HCT116 (cell line): ENCODE data around the gene DOCK9. TPM values are rescaled to one million over a fixed set of nuclear protein-coding genes. Genes with fewer than 3 reads are reported as not detected.

Source experiments
- ATAC-seq: fragments of 200-7000 bp; cut with Tn5 transposase; 2 replicates; pipeline ENCODE4 v1.9.1; 2020; ENCODE audit warnings: mild to moderate bottlenecking, moderate library complexity
- BruUV-seq: library from RNA; stranded (reverse); fragments of 400-500 nt; replicated peaks from 2 replicates; lab custom pipeline; 2021; lab: Mats Ljungman, UMichigan
- CTCF ChIA-PET: fragments of 300-600 bp; sonication (Branson Sonifier 250); formaldehyde crosslinking; loops from one replicate; lab custom pipeline; 2021; ENCODE audit warnings: antibody characterized with exemption; lab: Charles Lee
- POLR2A ChIA-PET: fragments of 300-600, 350-600 bp; sonication (Branson Sonifier 250); formaldehyde crosslinking; loops from one replicate; lab custom pipeline; 2021; ENCODE audit warnings: antibody characterized with exemption; lab: Charles Lee
- RAD21 ChIA-PET, 2 experiments: fragments of 300-600 bp; sonication (Branson Sonifier 250); formaldehyde crosslinking; loops; one replicate each; lab custom pipeline; 2023; ENCODE audit warnings: low total read pairs in 2 of 2; ENCODE audit not compliant: uncharacterized antibody in 2 of 2, unreplicated experiment in 2 of 2, low non-redundant PET in 1 of 2; lab: Charles Lee
- DNase-seq: peaks from one replicate; pipeline ENCODE4 v3.0.0-alpha.2; 2010; ENCODE audit warnings: low read depth, low spot score
- H2AFZ ChIP-seq: fragments of 200-600 bp; shearing (Covaris generic), sonication (generic); 2 replicates; pipeline ENCODE4 v1.6.1; 2017; ENCODE audit warnings: low read depth, mixed run types, mixed read lengths, antibody characterized with exemption, low read length; ENCODE audit not compliant: poor library complexity, severe bottlenecking
- H3K27ac ChIP-seq: 2 replicates; pipeline ENCODE4 v1.5.1; 2012; ENCODE audit warnings: low read depth, low read length
- H3K27me3 ChIP-seq: fragments of 200-600 bp; sonication (generic); 2 replicates; pipeline ENCODE4 v1.6.1; 2016; ENCODE audit warnings: mixed run types, low read length, mixed read lengths; ENCODE audit not compliant: insufficient read depth
- H3K36me3 ChIP-seq, 2 experiments: fragments of 200-500 bp in 1 of 2; fragments of 200-600 bp in 1 of 2; sonication (Bioruptor generic) in 1 of 2; sonication (generic) in 1 of 2; 2 replicates each; pipeline versions ENCODE4 v1.5.1 to v1.6.1; 2014 to 2016; ENCODE audit warnings: low read length in 2 of 2, inconsistent platforms in 1 of 2, mixed read lengths in 1 of 2, mixed run types in 1 of 2; ENCODE audit not compliant: insufficient read depth in 2 of 2, control insufficient read depth in 1 of 2
- H3K4me1 ChIP-seq, 2 experiments: fragments of 200-600 bp in 1 of 2; sonication (generic) in 1 of 2; 2 replicates each; pipeline versions ENCODE4 v1.5.1 to v1.6.1; 2012 to 2017; ENCODE audit warnings: low read length in 2 of 2, inconsistent platforms in 1 of 2, mild to moderate bottlenecking in 1 of 2, mixed read lengths in 1 of 2, mixed run types in 1 of 2, moderate library complexity in 1 of 2; ENCODE audit not compliant: insufficient read depth in 2 of 2, control insufficient read depth in 1 of 2
- H3K4me2 ChIP-seq: fragments of 200-600 bp; sonication (generic); 2 replicates; pipeline ENCODE4 v1.6.1; 2017; ENCODE audit warnings: mixed run types, low read length, mixed read lengths
- H3K4me3 ChIP-seq, 2 experiments: fragments of 200-600 bp in 1 of 2; sonication (generic) in 1 of 2; replicated peaks in 1 of 2; 2 replicates each; pipeline ENCODE4 v1.5.1; 2011 to 2016; ENCODE audit warnings: low read length in 2 of 2, control low read depth in 1 of 2, low read depth in 1 of 2, mild to moderate bottlenecking in 1 of 2, mixed read lengths in 1 of 2, mixed run types in 1 of 2
- H3K79me2 ChIP-seq: fragments of 200-600 bp; sonication (generic); 2 replicates; pipeline ENCODE4 v1.6.1; 2017; ENCODE audit warnings: mild to moderate bottlenecking, mixed run types, low read length, moderate library complexity, mixed read lengths; ENCODE audit not compliant: insufficient read depth
- H3K9ac ChIP-seq: fragments of 200-600 bp; sonication (generic); 2 replicates; pipeline ENCODE4 v1.6.1; 2016; ENCODE audit warnings: low read length, mixed read lengths
- H3K9me2 ChIP-seq: fragments of 200-600 bp; sonication (generic), shearing (Covaris generic); 2 replicates; pipeline ENCODE4 v1.6.1; 2017; ENCODE audit warnings: mixed run types, mild to moderate bottlenecking, moderate library complexity; ENCODE audit not compliant: insufficient read depth
- H3K9me3 ChIP-seq, 2 experiments: fragments of 200-500 bp in 1 of 2; fragments of 200-600 bp in 1 of 2; sonication (Bioruptor generic) in 1 of 2; sonication (generic) in 1 of 2; 2 replicates each; pipeline ENCODE4 v1.6.1; 2014 to 2017; ENCODE audit warnings: low read length in 2 of 2, mixed read lengths in 2 of 2, inconsistent platforms in 1 of 2, low read depth in 1 of 2, mild to moderate bottlenecking in 1 of 2, mixed run types in 1 of 2, moderate library complexity in 1 of 2; ENCODE audit not compliant: control insufficient read depth in 1 of 2, insufficient read depth in 1 of 2
- H4K20me1 ChIP-seq: fragments of 200-600 bp; sonication (generic), shearing (Covaris generic); 2 replicates; pipeline ENCODE4 v1.6.1; 2017; ENCODE audit warnings: mixed run types, mild to moderate bottlenecking, moderate library complexity; ENCODE audit not compliant: insufficient read depth
- CTCF ChIP-seq, 3 experiments: fragments of 200-600 bp in 1 of 3; sonication (generic) in 1 of 3; IDR thresholded peaks in 2 of 3; conservative IDR thresholded peaks in 1 of 3; 2 replicates each; pipeline ENCODE4 v1.5.1; 2012 to 2017; ENCODE audit warnings: low read depth in 2 of 3, low read length in 2 of 3, antibody characterized with exemption in 1 of 3, borderline replicate concordance in 1 of 3, control low read depth in 1 of 3, mild to moderate bottlenecking in 1 of 3, mixed read lengths in 1 of 3, mixed run types in 1 of 3, moderate library complexity in 1 of 3; ENCODE audit not compliant: insufficient read depth in 1 of 3
- EGR1 ChIP-seq: IDR thresholded peaks from 2 replicates; pipeline ENCODE4 v1.6.1; 2012; ENCODE audit warnings: low read depth
- ELF1 ChIP-seq: IDR thresholded peaks from 2 replicates; pipeline ENCODE4 v1.6.1; 2012; ENCODE audit warnings: low read depth, borderline replicate concordance
- EZH2 ChIP-seq: fragments of 200-600 bp; sonication (generic); IDR thresholded peaks from 2 replicates; pipeline ENCODE4 v1.6.1; 2017; ENCODE audit warnings: antibody characterized with exemption, mixed run types
- FOSL1 ChIP-seq: IDR thresholded peaks from 2 replicates; pipeline ENCODE4 v1.6.1; 2012; ENCODE audit warnings: low read depth
- POLR2AphosphoS5 ChIP-seq: IDR thresholded peaks from 2 replicates; pipeline ENCODE4 v1.6.1; 2011; ENCODE audit warnings: mild to moderate bottlenecking, low read depth, low read length, moderate library complexity
- RAD21 ChIP-seq: IDR thresholded peaks from 2 replicates; pipeline ENCODE4 v1.6.1; 2012; ENCODE audit warnings: low read depth, mild to moderate bottlenecking
- REST ChIP-seq: IDR thresholded peaks from 2 replicates; pipeline ENCODE4 v1.6.1; 2012; ENCODE audit warnings: low read depth
- SP1 ChIP-seq: IDR thresholded peaks from 2 replicates; pipeline ENCODE4 v1.6.1; 2012; ENCODE audit warnings: low read depth
- ZBTB33 ChIP-seq: IDR thresholded peaks from 2 replicates; pipeline ENCODE4 v1.6.1; 2011; ENCODE audit warnings: mild to moderate bottlenecking, low read length, moderate library complexity; ENCODE audit not compliant: insufficient replicate concordance; ENCODE audit errors: extremely low read depth
- ZNF274 ChIP-seq: fragments of 200-500 bp; sonication (Bioruptor generic); IDR thresholded peaks from 2 replicates; pipeline ENCODE4 v1.6.1; 2014; ENCODE audit warnings: mild to moderate bottlenecking, low read depth, low read length, inconsistent platforms
- intact Hi-C: fragments of 100-400 bp; cut with micrococcal nuclease; formaldehyde crosslinking; loops from 2 replicates; pipeline ENCODE4 v1.10.0; 2022
- total RNA-seq: library from RNA; stranded (reverse); gene quantifications from one replicate; pipeline ENCODE4 v1.2.1, GENCODE V29; 2021; ENCODE audit not compliant: unreplicated experiment

The DOCK9 gene
- total RNA-seq, 1 experiment from 2014 or later: 58.8 TPM

- Histone ChIP-seq H3K9me2 (no peaks in the 10 kb centered on the region), H3K79me2 (no peaks in the 10 kb centered on the region), H3K27ac (no peak overlapping the region), H3K27me3 (no peaks in the 10 kb centered on the region), H3K4me3 (no peak overlapping the region), H3K36me3 (no peaks in the 10 kb centered on the region), H3K9ac (no peak overlapping the region), H3K9me3 (no peaks in the 10 kb centered on the region), H4K20me1 (no peaks in the 10 kb centered on the region; the same call in 1 of the 2 replicates), H3K4me2 (no peak overlapping the region), H2AFZ (no peak overlapping the region), H3K4me1 (peaks cover 0 to 3% of the 10 kb centered on the region in 2 experiments; a peak in 1 of 4 replicates)
- ChIA-PET CTCF (no interaction called here), POLR2A (no interaction called here), RAD21 (no interaction called here)
- TF ChIP-seq FOSL1 (no peak), RAD21 (no peak), ZNF274 (no peak), CTCF (IDR thresholded peaks at IDR 0.05 in 2 of 3, conservative IDR thresholded peaks at IDR 0.05 in 1 of 3; ENCODE audit: borderline replicate concordance in 1 of 3, insufficient read depth in 1 of 3, low read depth in 2 of 3, low read length in 2 of 3) (no peak), EGR1 (no peak), EZH2 (no peak), ELF1 (no peak), POLR2AphosphoS5 (no peak), ZBTB33 (no peak), SP1 (no peak), REST (no peak)
- ATAC-seq (no peak), DNase-seq (no peak)
- BruUV-seq: no TSS peak
- intact Hi-C loops: no loop called here
These were observed 51.9 kb downstream of the DOCK9 start for GRCh38 chr13:98925949-98926348.
